HG02870 (cell line): ENCODE data around the gene TAX1BP3.

ENCODE experiments used
- ATAC-seq: cut with Tn5 transposase; IDR thresholded peaks from one replicate; pipeline ENCODE4 v1.9.1; 2021; ENCODE audit warnings: mild to moderate bottlenecking, moderate library complexity; ENCODE audit not compliant: unreplicated experiment

The TAX1BP3 gene

GRCh38 chr17:3630781-3631180 lies 37.6 kb downstream of the TAX1BP3 start:
- no peak for ATAC-seq

DNA sequence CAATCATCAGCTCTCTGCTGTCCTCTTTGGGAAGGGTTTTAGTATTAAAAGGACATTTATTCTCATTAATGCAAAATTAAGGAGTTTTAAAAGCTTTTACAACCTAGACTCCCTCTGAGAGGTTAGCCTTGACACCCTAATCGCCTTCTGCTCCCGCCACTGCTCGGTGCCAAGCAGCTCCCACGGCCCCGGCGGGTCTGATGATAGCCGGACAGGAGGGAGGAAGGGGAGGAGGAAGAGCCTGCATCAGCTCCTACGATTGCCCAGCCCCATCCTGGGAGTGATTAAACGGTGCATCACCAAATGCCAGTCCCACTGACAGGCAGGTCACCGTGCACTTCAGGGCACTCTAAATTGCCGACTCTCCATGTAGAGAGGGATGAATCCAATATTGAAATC lies 40.6 kb downstream of the TAX1BP3 start:
- ATAC-seq, result no peak

DNA sequence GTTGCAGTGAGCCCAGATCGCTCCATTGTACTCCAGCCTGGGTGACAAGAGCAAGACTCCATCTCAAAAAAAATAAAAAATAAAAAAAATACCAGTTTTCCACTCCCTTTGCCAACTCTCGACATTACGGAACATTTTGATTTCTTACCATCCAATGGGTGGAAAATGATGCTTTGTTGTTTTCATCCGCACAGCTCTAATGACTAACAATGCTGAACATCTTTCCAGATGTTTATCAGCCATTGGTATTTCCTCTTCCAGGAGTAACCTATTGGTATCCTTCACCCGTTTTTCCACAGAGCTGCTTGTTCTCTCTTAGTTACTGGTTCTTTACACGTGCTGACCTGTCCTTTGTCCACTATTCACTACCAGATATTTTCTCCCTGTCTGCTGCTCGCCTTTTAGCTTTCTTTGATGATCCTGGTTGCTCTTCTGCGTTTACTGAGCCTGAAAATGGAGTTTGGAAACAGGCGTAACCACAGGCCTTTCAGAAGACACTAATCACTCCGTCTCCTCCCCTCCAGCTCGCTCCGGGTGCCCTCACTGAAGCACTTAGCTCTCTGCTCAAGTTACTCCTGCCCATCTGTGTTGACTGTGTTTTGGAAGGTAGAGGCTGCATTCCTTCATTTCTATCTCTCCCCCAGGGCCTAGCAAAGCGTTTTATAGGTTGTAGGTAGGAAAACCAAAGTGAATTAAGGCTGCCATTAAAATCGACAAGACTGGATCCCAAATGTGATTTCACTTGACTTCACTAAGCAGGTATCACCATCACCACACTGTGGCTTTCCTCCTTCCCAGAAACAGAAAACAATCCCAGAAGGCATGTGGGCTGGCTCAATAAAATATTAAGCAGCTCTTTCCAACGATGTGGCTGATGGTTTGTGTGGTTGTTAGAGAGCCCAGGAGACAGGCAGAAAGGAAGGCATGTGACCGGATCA lies 41.3 kb downstream of the TAX1BP3 start:
- ATAC-seq, result no peak

- ATAC-seq, result no peak
Observed at GRCh38 chr17:3622977-3623594, 45.3 kb downstream of the TAX1BP3 start.

DNA sequence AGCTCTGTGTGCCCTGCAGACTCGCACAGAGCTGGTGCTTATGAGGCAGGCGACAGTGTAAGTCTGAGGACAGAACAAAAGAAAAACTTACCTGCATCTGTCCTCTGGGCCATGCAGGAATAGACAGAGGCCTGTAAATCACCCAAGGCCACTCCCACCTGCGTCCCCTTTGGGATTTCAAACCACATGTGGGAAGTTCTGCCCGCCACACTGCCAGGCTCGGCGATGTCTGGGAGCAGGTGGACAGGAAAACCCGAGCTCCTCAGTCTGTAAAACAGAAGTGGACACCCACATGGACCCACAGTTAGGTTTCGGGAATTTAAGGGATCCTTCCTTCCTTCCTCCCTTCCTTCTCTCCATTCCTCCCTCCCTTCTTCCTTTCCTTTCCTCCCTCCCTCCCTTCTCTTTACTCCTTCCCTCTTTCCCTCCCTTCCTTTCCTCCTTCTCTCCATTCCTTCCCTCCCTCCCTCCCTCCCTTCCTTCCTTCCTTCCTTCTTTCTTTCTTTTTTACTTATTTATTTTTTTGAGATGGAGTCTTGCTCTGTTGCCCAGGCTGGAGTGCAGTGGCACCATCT lies 47.1 kb downstream of the TAX1BP3 start:
- ATAC-seq, result no peak

GRCh38 chr17:3615160-3615870 lies 53.1 kb downstream of the TAX1BP3 start:
- ATAC-seq, result no peak

- ATAC-seq, result no peak
Observed at GRCh38 chr17:3613124-3613523, 55.3 kb downstream of the TAX1BP3 start.
